ENCODE measurements around the gene ACTL7A. TPM values are rescaled to one million over a fixed set of nuclear protein-coding genes. Genes with fewer than 3 reads are reported as not detected.
"Not testable (repeated sequence)": the region's sequence is repeated elsewhere in the genome, so short reads cannot be mapped to it uniquely, and the experiment has no call there.

The ACTL7A gene
- polyA plus RNA-seq, 4 donors, result not detected

DNA sequence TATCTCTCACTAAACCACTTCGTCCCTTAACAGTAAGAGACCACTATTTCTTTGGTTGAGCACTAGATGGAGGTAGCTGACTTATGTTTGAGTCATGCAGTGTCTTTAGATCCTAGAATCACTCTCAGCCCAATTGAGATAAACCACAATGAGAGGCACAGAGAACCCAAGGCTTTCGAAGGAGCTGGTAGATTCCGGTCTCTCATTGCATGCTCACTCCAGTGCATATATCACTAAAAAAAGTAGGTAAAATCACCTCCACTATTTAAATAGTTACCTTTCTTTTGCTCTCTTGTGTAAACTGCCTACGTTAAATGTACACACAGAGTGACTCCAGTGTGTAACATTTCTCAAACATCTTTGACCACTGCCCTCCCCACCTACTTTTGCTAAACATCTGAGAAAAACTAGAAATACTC, 27.6 kb downstream of the ACTL7A start:
- H3K4me3 ChIP-seq (ENCODE audit: low read depth in 1 of 3, low read length in 3 of 3), result no peak overlapping the region
- 91 to 95% (median 93%) methylated on average over 4 of the region's 4 CpGs for WGBS, 3 donors

DNA sequence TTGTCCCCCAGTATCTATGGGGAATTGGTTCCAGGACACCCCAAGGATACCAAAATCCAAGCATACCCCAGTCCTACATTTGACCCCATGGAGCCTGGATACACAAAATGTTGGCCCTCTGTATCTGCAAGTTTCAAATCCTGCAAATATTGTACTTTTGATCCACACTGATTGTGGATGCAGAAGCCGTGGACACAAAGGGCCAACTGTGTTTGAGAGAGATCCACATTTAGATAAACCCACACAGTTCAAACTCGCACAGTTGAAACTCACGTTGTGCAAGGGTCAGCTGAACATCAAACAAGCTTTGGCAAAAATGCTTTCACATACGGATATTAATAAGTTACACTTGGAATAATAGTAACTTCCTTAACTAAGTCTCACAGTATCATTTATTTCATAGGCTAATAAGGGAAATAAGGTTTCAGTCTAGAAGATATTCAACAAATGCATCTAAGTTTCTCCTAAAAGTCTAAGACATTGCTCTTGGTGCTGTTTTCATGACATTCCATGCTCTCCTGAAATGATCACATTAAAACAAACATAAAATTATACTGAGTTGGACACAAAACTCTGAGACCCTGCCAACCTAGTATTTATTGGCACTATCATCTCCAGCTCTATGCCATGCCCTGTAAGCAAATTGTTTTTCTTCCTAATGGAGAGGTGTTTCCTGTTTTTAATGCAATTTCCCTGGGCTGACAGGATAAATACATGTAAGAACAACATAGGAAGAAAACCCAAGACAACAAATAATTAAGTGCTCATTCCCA, 32.3 kb downstream of the ACTL7A start:
- H3K27me3 ChIP-seq (ENCODE audit: control insufficient read depth in 3 of 3, insufficient read depth in 3 of 3, low read length in 3 of 3), result no peaks in the 10 kb centered on the region
- H3K4me3 ChIP-seq (ENCODE audit: low read depth in 1 of 3, low read length in 3 of 3), result no peak overlapping the region
- no peaks in the 10 kb centered on the region for H3K4me1 ChIP-seq (ENCODE audit: control insufficient read depth in 3 of 3, insufficient read depth in 2 of 3, low read depth in 1 of 3, low read length in 2 of 3)
- peaks cover 21 to 39% (median 26%) of the 10 kb centered on the region in 3 donors for H3K36me3 ChIP-seq (ENCODE audit: control insufficient read depth in 3 of 3, insufficient read depth in 2 of 3, low read depth in 1 of 3, low read length in 3 of 3)
- FAIRE-seq (no peak), DNase-seq (no peak)
- WGBS, 3 donors, result 89 to 90% (median 89%) methylated on average over 4 of the region's 4 CpGs
- no peak overlapping the region for H3K27ac ChIP-seq (ENCODE audit: low read depth in 1 of 3, low read length in 2 of 3)
- no peaks in the 10 kb centered on the region for H3K9me3 ChIP-seq (ENCODE audit: control insufficient read depth in 2 of 2, insufficient read depth in 1 of 2, low read depth in 1 of 2, low read length in 1 of 2)

More for the DNA sequence above, 27.6 kb downstream of the ACTL7A start:
- H3K27me3 ChIP-seq (ENCODE audit: control insufficient read depth in 3 of 3, insufficient read depth in 3 of 3, low read length in 3 of 3), result no peaks in the 10 kb centered on the region
- FAIRE-seq, result no peak
- peaks cover 0 to 17% (median 8%) of the 10 kb centered on the region in 3 donors for H3K4me1 ChIP-seq (ENCODE audit: control insufficient read depth in 3 of 3, insufficient read depth in 2 of 3, low read depth in 1 of 3, low read length in 2 of 3)
- no peak for DNase-seq
- no peak overlapping the region for H3K27ac ChIP-seq (ENCODE audit: low read depth in 1 of 3, low read length in 2 of 3)
- peaks cover 15 to 28% (median 16%) of the 10 kb centered on the region in 3 donors for H3K36me3 ChIP-seq (ENCODE audit: control insufficient read depth in 3 of 3, insufficient read depth in 2 of 3, low read depth in 1 of 3, low read length in 3 of 3)
- H3K9me3 ChIP-seq (ENCODE audit: control insufficient read depth in 2 of 2, insufficient read depth in 1 of 2, low read depth in 1 of 2, low read length in 1 of 2), result no peaks in the 10 kb centered on the region

DNA sequence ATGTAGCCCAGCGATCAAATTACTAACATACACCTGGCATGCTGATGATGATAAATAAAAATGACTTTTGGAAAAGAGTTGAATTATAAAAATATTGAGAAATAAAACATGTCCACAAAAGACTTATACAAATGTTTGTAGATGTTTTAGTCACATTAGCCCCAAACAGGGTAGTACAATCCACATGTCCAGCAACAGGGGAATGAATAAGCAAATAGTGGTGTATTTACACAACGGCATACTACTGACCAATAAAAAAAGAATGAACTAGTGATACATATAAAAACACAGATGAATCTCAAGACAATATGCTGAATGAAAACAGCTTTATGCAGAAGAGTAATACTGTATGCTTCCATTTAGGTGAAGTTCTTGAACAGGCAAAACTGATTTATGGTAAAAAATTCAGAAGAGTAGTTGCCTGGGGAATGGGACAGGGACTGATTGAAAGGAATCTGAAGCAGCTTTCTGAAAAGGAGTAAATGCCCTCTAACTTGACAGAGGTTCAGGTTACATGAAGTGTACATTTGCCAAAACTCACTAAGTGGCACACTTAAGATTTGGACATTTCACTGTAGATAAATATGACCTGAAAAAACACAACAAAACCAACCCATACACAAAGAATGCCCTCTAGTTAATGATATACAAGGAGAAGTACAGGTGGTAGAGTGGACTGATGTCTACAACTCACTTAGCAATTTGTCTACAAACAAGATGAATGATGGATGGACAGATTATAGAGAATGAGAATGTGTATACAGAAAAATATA, 35.4 kb downstream of the ACTL7A start:
- Histone ChIP-seq H3K9me3 (ENCODE audit: control insufficient read depth in 2 of 2, insufficient read depth in 1 of 2, low read depth in 1 of 2, low read length in 1 of 2) (no peaks in the 10 kb centered on the region), H3K36me3 (ENCODE audit: control insufficient read depth in 3 of 3, insufficient read depth in 2 of 3, low read depth in 1 of 3, low read length in 3 of 3) (peaks cover 16 to 27% (median 22%) of the 10 kb centered on the region in 3 donors), H3K27ac (ENCODE audit: low read depth in 1 of 3, low read length in 2 of 3) (no peak overlapping the region), H3K27me3 (ENCODE audit: control insufficient read depth in 3 of 3, insufficient read depth in 3 of 3, low read length in 3 of 3) (no peaks in the 10 kb centered on the region), H3K4me1 (ENCODE audit: control insufficient read depth in 3 of 3, insufficient read depth in 2 of 3, low read depth in 1 of 3, low read length in 2 of 3) (no peaks in the 10 kb centered on the region), H3K4me3 (ENCODE audit: low read depth in 1 of 3, low read length in 3 of 3) (no peak overlapping the region)
- no peak for DNase-seq
- 96 to 97% (median 97%) methylated on average over 2 of the region's 2 CpGs for WGBS, 3 donors
- FAIRE-seq, result no peak

DNA sequence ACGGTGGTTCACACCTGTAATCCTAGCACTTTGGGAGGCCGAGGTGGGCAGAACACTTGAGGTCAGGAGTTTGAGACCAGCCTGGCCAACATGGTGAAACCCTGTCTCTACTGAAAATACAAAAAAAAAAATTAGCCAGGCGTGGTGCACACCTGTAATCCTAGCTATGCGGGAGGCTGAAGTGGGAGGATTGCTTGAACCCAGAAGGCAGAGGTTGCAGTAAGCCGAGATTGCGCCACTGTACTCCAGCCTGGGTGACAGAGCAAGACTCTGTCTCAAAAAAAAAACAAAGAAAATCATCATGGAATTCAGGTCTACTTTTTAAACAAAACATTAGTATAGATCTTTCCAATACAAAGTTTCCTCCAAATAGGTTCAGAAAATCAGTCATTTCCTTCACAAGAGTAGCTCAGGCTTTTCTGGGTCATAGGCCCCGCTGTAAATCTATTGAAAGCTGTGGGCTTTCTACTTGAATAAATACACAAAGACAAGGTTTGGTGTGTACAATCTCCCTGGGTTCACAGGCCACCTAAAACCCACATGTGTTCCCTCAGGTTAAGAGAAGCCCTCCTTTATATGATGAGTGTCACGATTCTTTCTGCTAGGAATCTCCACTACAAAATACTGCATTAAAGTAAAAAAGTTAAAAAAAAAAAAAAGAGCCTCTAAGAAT, 37.1 kb downstream of the ACTL7A start:
- FAIRE-seq, result not testable (repeated sequence)
- H3K36me3 ChIP-seq (ENCODE audit: control insufficient read depth in 3 of 3, insufficient read depth in 2 of 3, low read depth in 1 of 3, low read length in 3 of 3), result peaks cover 11 to 25% (median 21%) of the 10 kb centered on the region in 3 donors

DNA sequence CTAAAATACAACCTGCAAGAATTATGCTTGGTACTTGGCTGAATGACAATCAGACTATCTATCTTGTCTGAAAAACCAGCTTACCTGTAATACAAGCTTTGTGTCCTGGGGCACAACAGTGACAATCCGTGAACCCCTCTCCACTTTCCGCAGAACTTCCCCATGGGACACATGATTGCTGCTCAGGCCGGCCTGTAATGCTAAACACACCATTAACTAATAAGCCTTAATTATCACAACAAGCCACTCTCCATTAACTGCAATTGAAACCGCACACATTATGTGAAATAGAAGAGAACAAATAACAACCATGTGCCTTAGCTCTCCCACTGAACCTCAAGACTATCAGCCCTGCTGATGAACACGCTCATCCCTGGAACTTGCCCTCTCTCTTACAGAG, 38.1 kb downstream of the ACTL7A start:
- Histone ChIP-seq H3K4me3 (ENCODE audit: low read depth in 1 of 3, low read length in 3 of 3) (no peak overlapping the region), H3K36me3 (ENCODE audit: control insufficient read depth in 3 of 3, insufficient read depth in 2 of 3, low read depth in 1 of 3, low read length in 3 of 3) (peaks cover 10 to 24% (median 17%) of the 10 kb centered on the region in 3 donors), H3K27ac (ENCODE audit: low read depth in 1 of 3, low read length in 2 of 3) (no peak overlapping the region), H3K27me3 (ENCODE audit: control insufficient read depth in 3 of 3, insufficient read depth in 3 of 3, low read length in 3 of 3) (no peaks in the 10 kb centered on the region), H3K9me3 (ENCODE audit: control insufficient read depth in 2 of 2, insufficient read depth in 1 of 2, low read depth in 1 of 2, low read length in 1 of 2) (no peaks in the 10 kb centered on the region), H3K4me1 (ENCODE audit: control insufficient read depth in 3 of 3, insufficient read depth in 2 of 3, low read depth in 1 of 3, low read length in 2 of 3) (no peaks in the 10 kb centered on the region)
- 87 to 95% (median 93%) methylated on average over 5 of the region's 5 CpGs for WGBS, 3 donors
- no peak for DNase-seq
- no peak for FAIRE-seq

More for the DNA sequence above, 37.1 kb downstream of the ACTL7A start:
- not testable (repeated sequence) for H3K27ac ChIP-seq (ENCODE audit: low read depth in 1 of 3, low read length in 2 of 3); H3K4me1 ChIP-seq (ENCODE audit: control insufficient read depth in 3 of 3, insufficient read depth in 2 of 3, low read depth in 1 of 3, low read length in 2 of 3); H3K27me3 ChIP-seq (ENCODE audit: control insufficient read depth in 3 of 3, insufficient read depth in 3 of 3, low read length in 3 of 3); H3K4me3 ChIP-seq (ENCODE audit: low read depth in 1 of 3, low read length in 3 of 3); DNase-seq; H3K9me3 ChIP-seq (ENCODE audit: control insufficient read depth in 2 of 2, insufficient read depth in 1 of 2, low read depth in 1 of 2, low read length in 1 of 2)
- WGBS, 3 donors, result 96 to 97% (median 96%) methylated on average over 8 of the region's 8 CpGs

DNA sequence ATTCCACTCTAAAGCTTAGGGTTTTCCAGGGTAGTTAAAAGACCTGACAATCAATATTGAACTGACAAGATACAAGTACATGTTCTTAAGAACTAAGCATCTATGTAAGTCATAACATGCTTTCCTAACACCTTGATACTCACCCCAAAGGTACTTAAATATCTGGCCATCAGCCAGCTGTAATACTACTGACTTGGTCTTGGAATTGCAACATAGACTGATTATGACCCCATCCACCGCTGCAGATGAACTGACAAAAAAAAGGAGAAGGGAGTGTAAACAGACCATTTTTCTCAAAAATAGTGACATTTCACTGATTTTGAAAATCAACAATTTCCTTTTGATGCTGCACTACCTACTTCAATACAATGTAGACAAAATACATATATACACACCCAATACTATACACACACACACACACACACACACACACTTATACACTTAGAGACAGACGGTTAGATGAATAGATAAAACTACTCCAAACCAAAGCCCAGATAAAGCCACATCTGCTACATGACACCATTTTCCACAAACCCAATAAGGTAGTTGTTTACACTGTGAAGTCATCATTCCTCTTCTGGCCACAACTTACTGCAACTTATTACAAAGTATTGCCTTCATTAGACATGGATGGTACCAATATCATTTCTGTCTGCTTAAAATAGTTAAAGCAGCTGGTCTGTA, 41.5 kb downstream of the ACTL7A start:
- no peaks in the 10 kb centered on the region for H3K4me1 ChIP-seq (ENCODE audit: control insufficient read depth in 3 of 3, insufficient read depth in 2 of 3, low read depth in 1 of 3, low read length in 2 of 3)
- FAIRE-seq (no peak), DNase-seq (no peak)
- H3K36me3 ChIP-seq (ENCODE audit: control insufficient read depth in 3 of 3, insufficient read depth in 2 of 3, low read depth in 1 of 3, low read length in 3 of 3), result peaks cover 3 to 20% (median 17%) of the 10 kb centered on the region in 3 donors
- no peak overlapping the region for H3K4me3 ChIP-seq (ENCODE audit: low read depth in 1 of 3, low read length in 3 of 3)
- H3K9me3 ChIP-seq (ENCODE audit: control insufficient read depth in 2 of 2, insufficient read depth in 1 of 2, low read depth in 1 of 2, low read length in 1 of 2), result no peaks in the 10 kb centered on the region
- H3K27ac ChIP-seq (ENCODE audit: low read depth in 1 of 3, low read length in 2 of 3), result no peak overlapping the region
- 83 to 91% (median 87%) methylated on average over 2 of the region's 2 CpGs for WGBS, 3 donors
- no peaks in the 10 kb centered on the region for H3K27me3 ChIP-seq (ENCODE audit: control insufficient read depth in 3 of 3, insufficient read depth in 3 of 3, low read length in 3 of 3)

DNA sequence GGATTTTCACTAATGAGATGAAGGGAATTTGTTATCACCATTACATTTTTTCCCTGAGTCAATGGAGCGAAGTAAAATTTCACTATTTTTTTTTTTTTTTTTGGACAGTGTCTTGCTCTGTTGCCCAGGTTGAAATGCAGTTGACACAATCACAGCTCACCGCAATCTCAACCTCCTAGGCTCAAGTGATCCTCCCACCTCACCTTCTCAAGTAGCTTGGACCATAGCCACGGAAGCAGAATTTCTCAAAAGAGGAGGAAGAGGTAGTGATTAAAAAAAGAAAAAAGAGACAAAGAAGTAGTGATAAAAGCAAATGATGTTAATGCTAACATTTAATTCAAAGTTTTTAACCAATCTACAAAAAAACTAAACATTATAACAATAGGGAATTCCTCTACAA, 42.1 kb downstream of the ACTL7A start:
- no peaks in the 10 kb centered on the region for H3K9me3 ChIP-seq (ENCODE audit: control insufficient read depth in 2 of 2, insufficient read depth in 1 of 2, low read depth in 1 of 2, low read length in 1 of 2)
- H3K4me3 ChIP-seq (ENCODE audit: low read depth in 1 of 3, low read length in 3 of 3), result no peak overlapping the region
- FAIRE-seq, result no peak
- no peaks in the 10 kb centered on the region for H3K4me1 ChIP-seq (ENCODE audit: control insufficient read depth in 3 of 3, insufficient read depth in 2 of 3, low read depth in 1 of 3, low read length in 2 of 3)
- H3K27ac ChIP-seq (ENCODE audit: low read depth in 1 of 3, low read length in 2 of 3), result no peak overlapping the region
- H3K36me3 ChIP-seq (ENCODE audit: control insufficient read depth in 3 of 3, insufficient read depth in 2 of 3, low read depth in 1 of 3, low read length in 3 of 3), result peaks cover 3 to 20% (median 17%) of the 10 kb centered on the region in 3 donors
- H3K27me3 ChIP-seq (ENCODE audit: control insufficient read depth in 3 of 3, insufficient read depth in 3 of 3, low read length in 3 of 3), result no peaks in the 10 kb centered on the region
- no peak for DNase-seq
- WGBS, 3 donors, result 95 to 100% (median 95%) methylated on average over 3 of the region's 3 CpGs

DNA sequence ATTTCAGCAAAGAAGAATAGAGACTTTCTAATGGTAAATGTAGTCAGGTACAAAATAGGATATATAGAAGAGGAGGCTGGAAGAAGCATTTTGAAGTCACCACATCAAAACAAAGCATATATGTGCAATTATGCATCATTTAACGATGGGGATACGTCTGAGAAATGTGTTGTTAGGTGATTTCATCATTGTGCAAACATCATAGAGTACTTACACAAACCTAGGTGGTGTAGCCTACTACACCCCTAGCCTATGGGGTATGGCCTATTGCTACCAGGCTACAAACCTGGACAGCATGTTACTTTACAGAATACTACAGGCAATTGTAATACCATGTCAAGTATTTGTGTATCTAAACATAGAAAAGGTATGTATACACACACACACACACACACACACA, 43.4 kb downstream of the ACTL7A start:
- DNase-seq (no peak), FAIRE-seq (no peak)
- no peaks in the 10 kb centered on the region for H3K9me3 ChIP-seq (ENCODE audit: control insufficient read depth in 2 of 2, insufficient read depth in 1 of 2, low read depth in 1 of 2, low read length in 1 of 2)
- peaks cover 0 to 23% (median 16%) of the 10 kb centered on the region in 3 donors for H3K36me3 ChIP-seq (ENCODE audit: control insufficient read depth in 3 of 3, insufficient read depth in 2 of 3, low read depth in 1 of 3, low read length in 3 of 3)
- whole genome bisulfite sequencing, 3 donors, result 65 to 74% (median 69%) methylated on average over 2 of the region's 2 CpGs
- H3K27me3 ChIP-seq (ENCODE audit: control insufficient read depth in 3 of 3, insufficient read depth in 3 of 3, low read length in 3 of 3), result no peaks in the 10 kb centered on the region
- H3K27ac ChIP-seq (ENCODE audit: low read depth in 1 of 3, low read length in 2 of 3), result no peak overlapping the region
- no peak overlapping the region for H3K4me3 ChIP-seq (ENCODE audit: low read depth in 1 of 3, low read length in 3 of 3)
- no peaks in the 10 kb centered on the region for H3K4me1 ChIP-seq (ENCODE audit: control insufficient read depth in 3 of 3, insufficient read depth in 2 of 3, low read depth in 1 of 3, low read length in 2 of 3)

All from small intestine (tissue), 7 donors.